Keratinocyte (primary cell): ENCODE results near the gene NPIPA1.
"Not testable (repeated sequence)": the region's sequence is repeated elsewhere in the genome, so short reads cannot be mapped to it uniquely, and the experiment has no call there.

Experiments used
- EZH2 ChIP-seq: IDR thresholded peaks from one replicate; pipeline ENCODE4 v1.6.1; 2012; ENCODE audit warnings: inconsistent platforms, mild to moderate bottlenecking, low read length, moderate library complexity
- TF ChIP-seq, protein P1 (sequence below), 3 experiments: IDR thresholded peaks in 1 of 3; conservative IDR thresholded peaks in 1 of 3; optimal IDR thresholded peaks in 1 of 3; 2 replicates in 2 of 3; 3 replicates in 1 of 3; pipeline versions ENCODE3 to v1.5.1; 2011; ENCODE audit warnings: low read length in 3 of 3, mild to moderate bottlenecking in 3 of 3, moderate library complexity in 2 of 3, control low read depth in 1 of 3, inconsistent platforms in 1 of 3; ENCODE audit not compliant: insufficient read depth in 2 of 3; ENCODE audit errors: extremely low read depth in 1 of 3

DNA sequence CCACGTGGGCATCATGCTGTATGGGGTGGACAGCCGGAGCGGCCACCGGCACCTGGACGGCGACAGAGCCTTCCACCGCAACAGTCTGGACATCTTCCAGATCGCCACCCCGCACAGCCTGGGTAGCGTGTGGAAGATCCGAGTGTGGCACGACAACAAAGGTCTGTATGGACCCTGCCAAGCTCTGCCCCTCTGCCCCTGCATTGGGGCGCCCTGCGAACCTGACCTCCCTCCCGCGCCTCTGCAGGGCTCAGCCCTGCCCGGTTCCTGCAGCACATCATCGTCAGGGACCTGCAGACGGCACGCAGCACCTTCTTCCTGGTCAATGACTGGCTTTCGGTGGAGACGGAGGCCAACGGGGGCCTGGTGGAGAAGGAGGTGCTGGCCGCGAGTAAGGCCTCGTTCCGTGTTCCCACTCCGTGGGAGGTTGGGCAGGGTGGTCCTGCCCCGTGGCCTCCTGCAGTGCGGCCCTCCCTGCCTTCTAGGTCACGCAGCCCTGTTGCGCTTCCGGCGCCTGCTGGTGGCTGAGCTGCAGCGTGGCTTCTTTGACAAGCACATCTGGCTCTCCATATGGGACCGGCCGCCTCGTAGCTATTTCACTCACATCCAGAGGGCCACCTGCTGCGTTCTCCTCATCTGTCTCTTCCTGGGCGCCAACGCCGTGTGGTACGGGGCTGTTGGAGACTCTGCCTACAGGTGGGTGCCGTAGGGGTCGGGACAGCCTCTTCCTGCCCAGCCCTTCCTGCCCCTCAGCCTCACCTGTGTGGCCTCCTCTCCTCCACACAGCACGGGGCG is 4.5 kb upstream of the NPIPA1 start:
- TF ChIP-seq, protein P1, sequence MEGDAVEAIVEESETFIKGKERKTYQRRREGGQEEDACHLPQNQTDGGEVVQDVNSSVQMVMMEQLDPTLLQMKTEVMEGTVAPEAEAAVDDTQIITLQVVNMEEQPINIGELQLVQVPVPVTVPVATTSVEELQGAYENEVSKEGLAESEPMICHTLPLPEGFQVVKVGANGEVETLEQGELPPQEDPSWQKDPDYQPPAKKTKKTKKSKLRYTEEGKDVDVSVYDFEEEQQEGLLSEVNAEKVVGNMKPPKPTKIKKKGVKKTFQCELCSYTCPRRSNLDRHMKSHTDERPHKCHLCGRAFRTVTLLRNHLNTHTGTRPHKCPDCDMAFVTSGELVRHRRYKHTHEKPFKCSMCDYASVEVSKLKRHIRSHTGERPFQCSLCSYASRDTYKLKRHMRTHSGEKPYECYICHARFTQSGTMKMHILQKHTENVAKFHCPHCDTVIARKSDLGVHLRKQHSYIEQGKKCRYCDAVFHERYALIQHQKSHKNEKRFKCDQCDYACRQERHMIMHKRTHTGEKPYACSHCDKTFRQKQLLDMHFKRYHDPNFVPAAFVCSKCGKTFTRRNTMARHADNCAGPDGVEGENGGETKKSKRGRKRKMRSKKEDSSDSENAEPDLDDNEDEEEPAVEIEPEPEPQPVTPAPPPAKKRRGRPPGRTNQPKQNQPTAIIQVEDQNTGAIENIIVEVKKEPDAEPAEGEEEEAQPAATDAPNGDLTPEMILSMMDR (optimal IDR thresholded peaks at IDR 0.05 in 1 of 3, IDR thresholded peaks at IDR 0.05 in 1 of 3, conservative IDR thresholded peaks at IDR 0.05 in 1 of 3; ENCODE audit: extremely low read depth in 1 of 3, insufficient read depth in 2 of 3, low read length in 3 of 3): not testable (repeated sequence)
- TF ChIP-seq EZH2: not testable (repeated sequence)
